HuH-7 (cell line): ENCODE results near the gene CENPP.

Source experiments
- DNase-seq: peaks from one replicate; pipeline ENCODE4 v3.0.0; 2011; ENCODE audit warnings: low spot score

The CENPP gene

DNA sequence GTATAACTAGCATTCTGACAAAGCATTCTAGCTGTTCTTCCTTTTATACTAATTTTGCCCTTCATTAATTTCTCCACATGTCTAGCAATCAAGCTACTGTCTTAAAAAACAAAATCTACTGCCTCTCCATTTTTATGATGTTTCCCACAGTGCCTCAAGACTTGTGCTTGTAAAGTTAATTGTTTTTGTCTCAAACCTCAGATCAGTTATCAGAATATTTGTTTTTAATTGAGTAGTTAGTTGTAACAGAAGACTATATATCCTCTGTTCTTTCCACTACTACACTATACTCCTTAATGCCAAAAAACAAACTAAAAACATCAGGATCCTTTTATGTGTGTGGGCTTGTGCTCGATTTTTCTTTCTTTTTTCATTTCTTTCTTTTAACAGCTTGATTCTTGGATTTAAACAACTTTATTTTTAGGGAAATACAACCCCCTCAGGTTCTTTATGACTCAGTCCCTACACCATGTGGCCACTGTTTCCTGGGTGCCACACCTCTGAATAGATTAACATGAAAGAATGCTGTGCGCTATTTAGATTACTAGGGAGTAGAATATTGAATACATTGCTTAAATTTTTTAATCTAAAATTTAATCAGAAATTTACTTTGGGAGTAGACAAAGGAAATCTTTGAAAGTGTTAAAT, 155.4 kb downstream of the CENPP start:
- no peak for DNase-seq

DNA sequence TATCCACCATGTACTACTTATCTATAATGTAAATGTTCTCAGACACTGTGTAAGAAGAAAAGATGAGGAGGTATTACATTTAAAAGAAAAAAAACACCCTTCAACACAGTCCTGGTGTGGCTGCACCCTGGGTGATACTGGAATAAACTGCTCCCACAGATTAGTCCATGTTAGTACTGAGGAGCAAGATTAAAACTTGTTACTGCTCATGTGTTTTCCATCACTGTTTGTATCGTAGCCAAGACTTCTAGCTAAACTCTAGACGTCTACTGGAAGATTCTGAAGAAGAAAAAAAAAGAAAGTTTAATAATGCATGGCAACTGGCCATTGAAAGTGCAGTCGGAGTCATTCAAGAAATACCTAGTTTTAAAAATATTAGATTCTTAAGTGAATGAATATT, 156.6 kb downstream of the CENPP start, which contains the start of gene ASPN:
Gene ASPN (minus strand): TSS at position 178 of the 400 bp plus-strand sequence.
- DNase-seq: no peak

DNA sequence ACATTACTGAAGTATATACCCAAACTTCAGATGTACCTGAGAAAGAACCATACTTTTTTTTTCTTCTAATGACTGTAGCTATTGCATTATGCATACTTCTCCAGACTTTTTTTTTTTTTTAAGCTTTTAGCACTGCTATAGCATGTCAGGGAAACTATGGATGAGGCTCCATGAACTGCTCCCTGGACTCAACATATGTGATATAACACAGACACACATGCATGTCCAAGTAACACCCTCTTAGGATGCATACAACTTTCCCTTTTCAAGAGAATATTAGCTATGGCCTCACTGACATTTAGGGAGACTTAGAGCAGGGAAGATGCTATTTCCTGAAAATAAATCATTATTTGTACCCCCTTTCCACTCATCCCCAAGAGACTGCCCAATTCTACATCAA, 157.1 kb downstream of the CENPP start:
- DNase-seq: no peak

DNA sequence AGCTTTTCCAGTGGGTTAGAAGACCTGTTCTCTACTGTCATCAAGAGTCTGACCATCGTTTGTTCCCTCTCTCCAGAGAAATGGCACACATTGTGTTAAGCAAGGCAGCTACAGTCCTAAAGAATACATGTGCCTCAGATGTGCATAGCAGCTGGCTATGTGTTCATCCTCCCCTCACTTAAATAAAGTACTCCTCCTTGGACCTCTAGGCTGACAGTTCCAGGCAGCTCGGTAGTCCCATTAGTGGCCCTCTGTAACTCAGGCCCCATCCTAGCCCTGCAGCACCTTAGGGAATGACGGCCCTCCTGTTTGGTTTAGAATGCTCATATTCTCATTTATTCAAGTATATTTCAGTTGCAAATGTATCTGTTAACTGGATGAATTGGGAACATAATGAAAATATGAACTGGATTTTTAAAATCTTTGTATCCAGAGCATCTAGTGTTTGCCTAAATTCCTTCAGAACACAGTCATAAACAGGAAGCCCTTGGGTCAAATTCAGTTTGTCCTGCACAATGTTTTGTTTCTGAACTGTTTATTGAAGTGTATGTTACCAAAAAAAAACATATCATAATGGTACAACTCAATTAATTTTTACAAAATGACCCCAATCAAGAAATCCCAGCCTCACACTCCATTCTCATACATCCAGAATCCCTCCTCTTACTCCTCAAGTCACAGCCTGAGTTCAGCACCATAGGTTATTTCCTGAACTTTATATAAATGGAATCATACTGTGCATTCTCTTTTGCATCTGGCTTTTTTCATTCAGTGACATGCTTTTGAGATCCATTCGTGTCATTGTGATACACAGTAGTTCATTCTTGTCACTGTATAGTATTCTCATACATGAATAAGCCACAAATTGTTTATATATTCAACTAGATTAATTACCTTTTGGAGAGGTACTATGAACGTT, 158.1 kb downstream of the CENPP start:
- DNase-seq: no peak

DNA sequence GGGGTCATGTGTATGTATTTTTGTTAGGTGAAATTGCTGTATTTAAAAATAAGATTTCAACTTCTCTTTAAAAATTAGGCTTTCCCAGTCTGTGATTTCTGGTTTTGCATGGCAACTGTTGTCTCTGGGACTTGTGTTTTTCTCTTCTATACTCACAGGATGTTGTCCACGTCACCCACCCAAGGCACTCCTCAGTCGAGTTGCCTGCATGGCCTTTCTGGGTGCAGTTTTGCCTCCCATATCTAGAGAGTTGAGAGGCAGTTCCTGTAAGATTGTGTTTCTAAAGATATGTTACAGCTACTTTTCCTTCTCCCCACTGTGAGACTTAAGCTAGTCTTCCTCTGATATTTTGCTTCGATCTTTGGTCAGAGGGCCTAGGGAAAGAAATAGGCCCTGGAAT, 158.8 kb downstream of the CENPP start:
- no peak for DNase-seq

DNA sequence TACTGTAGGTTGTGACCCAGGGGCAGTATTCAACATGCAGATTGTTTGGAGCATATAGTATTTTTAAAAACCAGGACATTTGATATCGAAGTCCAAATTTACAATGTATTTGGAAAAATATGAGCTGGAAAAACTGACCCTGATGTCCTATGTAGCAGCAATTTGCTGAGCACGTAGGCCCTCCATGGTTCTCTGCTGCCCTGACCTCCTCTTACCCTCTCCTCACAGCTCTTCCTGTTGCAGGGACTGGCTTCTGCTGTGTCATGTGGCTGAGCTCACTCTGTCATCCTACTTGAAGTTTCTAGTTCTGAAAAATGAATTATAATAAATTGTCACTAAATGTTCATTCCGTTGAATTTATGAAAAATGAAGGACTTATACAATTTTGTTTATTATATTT, 160.6 kb downstream of the CENPP start:
- no peak for DNase-seq

DNA sequence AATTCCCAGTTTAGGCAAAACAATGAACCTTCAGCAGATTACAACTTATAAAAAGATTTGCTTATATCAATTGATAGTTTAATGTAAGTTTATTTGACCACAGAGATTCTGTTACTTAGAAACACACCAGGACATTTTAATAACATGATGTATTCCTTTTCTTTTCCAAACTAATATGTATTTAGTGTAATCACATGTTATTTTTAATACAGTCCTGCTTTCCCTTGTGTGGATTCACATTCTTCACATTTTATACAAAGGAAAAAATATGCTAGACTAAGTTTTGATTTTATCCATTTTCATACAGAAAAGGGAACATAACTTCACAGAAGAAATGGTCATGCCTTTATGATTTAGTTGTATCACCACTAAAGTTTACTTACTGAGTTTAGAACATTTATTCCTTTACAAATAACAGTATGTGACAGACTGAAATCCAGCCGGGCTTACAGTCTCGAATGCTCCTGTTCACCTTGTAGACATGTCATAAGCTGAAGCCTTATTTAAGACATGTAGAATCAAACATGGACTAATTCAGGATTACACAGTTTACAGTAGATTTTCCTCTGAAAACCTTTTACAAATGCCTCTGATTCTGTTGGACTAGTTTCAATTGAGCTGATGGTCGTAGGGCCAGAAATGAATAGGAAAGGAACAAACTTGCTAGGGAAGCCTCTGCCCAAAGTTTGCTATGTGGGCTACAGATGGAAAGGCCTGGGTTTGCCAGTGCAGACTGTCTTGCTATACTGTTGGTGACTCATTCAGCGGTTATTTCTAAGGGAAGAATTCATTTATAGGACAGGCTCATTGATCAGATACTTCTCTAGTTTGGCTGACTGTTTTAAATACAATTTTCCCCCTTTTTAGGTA, 163.2 kb downstream of the CENPP start:
- no peak for DNase-seq

DNA sequence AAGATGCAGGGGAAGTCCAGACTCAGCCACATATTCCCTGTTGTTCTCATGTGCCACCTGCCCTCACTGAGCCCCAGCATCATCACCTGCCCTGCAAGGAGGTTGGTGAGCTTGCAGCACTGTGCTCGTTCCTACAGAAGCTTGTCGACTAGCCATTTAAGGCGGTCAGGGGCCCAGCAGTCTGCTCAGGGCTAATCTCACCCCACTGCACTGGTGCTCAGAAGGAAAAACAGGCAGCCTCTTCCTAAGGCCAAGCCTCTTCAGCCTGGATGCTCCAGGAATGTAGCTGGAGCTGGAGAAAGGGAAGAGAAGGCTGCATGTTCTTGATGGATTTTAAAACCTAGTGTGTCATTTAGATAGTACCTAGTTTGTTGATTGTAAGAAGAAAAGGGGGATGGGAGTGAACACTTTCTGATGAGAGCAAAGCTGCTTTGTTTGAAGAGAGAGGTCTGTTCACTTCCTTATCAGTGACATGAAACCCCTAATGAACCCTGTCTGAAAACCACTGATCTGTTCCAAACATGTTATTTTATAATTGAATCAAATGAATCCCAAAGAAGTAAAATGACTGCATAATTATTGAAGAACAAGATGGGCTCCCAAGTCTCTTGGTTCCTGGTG, 167.1 kb downstream of the CENPP start:
- DNase-seq: no peak

DNA sequence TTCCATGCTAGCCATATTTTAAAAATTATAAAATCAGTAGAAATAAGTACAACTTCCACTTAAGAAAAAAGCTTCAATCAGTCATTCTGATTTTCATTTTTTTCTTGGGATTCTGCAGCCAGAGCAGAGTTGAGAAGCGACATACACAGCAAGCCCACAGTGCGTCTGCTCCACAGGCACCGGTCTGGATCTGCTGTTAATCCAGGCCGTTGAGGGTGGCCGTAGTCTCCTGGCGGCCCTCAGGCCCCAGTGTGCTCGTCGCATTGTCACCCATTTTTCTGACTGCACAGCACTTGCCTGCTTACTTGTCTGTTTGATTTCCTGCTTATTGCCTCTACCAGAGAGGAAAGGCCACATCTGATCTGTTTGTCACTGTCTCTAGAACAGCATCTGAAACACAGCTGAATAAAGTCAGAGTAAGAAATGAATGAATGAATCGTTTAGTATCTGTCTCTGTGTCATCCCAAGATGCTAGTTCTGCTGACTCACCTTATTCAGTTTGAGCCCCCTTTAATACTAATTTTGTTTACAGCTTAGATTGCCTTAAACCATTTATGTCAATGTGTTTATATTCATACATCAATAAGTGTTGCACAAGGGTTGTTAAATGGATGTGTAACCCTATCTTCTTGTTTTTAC, 168.1 kb downstream of the CENPP start:
- no peak for DNase-seq

DNA sequence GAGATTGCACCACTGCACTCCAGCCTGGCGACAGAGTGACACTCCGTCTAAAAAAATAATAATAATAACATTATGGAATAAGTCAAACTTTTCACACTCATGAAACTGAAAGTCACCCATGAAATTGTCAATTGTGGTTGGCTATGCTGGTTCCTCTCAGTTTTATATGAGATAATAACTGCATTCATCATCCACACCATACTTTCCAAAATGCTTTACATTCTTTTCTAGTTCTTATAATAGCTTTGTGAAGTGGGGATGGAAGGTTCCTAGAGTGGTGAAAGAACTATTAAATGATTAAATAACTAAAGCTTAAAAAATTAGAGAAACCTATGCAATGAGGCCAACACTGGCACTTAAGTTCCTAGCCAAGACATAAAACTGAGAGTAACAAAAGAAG, 169.1 kb downstream of the CENPP start:
- no peak for DNase-seq

DNA sequence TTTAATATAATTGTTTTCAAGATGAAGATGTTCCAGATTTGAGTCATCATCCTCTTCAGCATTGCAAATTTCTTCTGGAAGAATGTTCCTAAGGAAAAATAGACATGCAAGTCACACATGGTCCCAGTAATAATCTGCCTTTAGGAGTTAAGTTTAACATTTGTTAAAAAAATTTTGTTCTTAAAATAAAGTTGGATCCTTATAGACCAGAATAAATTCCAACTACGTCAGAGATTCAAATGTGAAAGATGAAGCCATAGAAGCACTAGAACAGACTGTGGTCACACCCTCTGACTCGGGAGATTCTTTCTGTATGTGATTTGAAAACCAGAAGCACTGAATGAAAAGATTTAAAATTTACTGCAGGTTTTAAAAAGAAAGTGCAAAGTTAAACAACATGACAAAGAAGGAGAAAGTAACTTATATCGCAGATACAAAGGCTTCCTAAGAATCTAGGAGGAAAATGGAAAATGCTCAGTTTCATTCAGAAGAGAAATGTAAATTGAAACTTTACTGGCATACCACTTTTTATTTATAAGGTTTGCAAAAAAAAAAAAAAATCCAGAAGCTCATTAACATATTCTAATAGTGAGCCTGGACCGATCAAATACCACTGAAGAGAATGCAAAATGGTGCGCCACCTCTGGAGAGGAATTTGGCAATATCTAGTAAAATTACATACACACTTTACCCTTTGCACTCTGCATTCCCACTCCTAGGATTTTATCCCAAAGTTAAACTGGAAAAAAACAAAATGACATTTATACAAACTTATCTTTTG, 170.8 kb downstream of the CENPP start:
- DNase-seq: no peak

DNA sequence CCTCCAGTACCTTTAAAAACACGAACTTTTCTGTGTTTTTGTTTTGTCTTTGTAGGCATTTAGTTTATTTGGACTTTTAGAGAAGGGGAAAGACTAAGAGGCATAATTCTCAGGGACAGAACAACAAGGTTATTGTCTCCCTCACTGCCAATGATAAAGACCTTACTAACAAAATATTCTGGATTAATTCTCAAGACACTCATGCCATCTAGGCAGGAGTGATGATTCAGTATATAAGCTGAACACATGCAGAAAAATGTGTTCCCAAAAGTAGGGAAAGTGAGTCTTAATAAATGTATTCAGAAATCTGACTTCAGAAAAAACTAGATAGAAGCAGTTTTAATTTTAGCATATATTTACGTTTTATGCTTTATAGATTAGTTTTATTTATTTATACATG, 173.9 kb downstream of the CENPP start:
- DNase-seq: no peak

DNA sequence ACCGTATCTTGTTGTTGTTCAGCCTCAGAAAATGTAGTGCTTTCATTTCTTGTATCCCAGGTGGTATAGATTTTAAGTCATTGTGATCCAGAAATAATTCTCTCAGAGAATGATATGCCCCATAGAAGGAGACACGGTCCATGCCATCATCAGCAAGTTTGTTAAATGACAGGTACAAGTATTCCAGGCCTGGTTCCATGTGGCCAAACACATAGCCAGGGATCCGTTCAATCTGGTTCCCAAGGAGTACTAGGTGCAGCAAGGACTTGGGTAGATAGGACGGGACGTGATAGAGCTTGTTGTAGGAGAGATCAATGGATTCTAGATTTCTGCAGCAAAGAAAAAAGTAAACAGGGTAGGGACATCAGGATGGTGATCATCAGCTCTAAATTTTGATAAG, 175.0 kb downstream of the CENPP start:
- DNase-seq: no peak

DNA sequence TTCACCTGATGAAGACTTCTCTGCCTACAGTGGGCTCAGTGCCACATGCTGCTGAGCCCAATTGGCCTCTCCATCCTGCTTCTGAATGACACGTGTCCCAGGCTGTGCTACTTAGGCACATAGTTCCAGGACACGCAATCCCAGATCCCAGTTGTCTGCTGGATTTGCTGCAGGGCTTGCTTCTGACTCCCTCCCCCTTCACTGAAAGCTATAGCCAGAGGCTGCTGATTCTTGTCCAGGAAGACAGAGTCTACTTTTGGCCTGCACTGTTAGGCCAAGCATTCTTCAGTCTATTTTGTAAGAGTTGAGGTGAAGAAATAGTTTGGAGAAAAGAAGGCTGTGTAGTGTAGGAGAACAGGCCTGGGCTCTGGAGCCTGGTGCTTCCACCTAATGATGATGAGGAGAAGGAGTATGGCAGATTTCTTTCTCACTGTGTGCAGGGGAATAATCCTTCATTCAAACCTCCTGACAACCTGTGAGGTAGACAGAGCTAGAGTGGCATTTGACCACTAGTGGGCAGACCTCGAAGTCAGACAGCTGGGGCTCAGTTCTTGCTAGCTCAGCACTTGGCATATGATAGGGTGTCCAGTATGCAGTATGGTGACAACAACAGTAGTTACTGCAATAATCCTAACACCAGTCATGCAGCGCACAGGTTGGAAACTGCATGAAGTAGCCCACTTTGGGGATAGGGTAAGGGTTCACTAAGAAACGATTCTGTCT, 176.1 kb downstream of the CENPP start:
- peak; percentile 53 for DNase-seq

DNA sequence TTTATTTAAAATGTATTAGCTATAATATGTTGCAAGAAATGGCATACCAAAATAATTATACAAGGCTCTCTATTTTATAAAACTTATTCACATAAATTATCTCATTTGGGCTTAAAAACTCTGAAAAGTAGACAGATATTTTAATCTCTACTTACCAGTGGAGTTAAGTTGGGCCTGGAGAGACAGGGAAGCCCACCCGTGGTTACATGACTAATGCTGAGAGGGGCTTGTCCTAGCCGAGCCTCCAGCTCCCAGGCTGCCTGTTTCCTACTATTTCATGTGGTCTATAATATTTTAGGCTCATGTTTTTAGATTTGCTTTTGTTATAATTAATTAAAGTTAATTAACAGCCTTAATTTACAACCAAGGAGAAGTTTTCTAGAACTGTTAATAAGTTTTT, 177.4 kb downstream of the CENPP start:
- DNase-seq: no peak

DNA sequence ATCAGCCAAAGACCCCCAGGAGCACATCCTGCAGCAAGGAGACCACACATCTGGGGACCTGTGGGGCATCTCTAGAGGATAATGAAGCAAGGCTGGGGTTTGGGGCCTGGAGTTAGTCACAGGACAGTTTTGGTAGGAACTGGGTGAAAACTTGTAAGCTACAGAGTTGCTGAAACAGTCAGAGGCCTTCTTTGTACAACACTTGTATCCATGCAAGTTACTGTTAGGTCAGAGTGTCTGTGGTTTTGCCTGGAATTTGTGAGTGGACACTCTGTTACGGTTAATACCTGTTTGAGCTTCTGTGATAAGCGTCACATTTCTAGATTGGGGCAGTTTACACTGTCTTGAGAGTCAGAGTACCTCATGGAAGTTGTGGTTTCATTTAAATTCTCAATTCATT, 179.1 kb downstream of the CENPP start:
- no peak for DNase-seq

DNA sequence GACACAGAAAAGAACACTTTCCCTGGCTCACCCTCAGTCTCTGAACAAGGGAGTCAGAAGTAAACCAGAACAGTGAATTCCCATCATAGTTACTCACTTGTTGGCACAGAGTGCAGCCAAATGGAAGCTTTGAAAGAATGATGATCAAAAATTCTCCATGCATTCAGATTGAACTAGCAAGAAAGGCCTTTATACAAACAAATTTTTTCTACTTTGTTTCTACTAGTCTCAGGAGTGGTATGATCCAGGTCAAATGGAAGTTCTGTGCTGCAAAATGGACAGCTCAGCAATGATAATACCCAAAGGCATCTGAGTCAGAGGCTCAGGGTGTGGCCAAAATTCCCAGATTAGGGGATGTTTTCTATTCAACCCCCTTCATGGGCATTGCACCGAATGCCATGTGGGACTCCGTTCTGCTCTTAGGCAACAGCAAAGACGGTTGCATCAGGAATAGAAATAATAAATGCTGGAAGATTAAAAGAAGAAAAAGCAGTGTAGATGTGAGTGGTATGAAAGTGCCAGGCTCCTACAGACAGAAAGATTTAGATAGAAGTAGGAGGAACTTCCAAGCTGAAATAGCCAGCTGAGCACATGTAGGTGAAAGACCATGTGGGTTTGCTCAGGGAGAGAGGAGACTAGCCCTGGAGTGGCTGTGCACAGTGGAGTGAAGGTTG, 180.6 kb downstream of the CENPP start:
- no peak for DNase-seq

DNA sequence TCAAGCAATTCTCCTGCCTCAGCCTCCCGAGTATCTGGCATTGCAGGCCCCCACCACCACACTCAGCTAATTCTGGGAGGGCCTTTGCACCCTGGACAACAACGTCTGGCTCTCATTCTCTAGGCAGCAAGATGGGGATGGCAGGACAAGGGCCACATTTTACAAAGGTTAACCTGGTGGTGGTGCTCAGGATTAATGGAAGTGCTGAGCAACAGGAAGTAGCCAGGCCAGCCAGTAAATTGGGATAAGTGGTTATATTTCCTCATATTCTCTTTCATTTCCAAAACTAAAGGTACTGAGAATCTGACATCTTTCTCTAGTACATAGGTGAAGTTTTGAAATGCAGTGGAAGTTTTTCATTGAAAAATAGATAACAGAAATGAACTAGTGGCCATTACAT, 181.3 kb downstream of the CENPP start:
- DNase-seq: no peak

DNA sequence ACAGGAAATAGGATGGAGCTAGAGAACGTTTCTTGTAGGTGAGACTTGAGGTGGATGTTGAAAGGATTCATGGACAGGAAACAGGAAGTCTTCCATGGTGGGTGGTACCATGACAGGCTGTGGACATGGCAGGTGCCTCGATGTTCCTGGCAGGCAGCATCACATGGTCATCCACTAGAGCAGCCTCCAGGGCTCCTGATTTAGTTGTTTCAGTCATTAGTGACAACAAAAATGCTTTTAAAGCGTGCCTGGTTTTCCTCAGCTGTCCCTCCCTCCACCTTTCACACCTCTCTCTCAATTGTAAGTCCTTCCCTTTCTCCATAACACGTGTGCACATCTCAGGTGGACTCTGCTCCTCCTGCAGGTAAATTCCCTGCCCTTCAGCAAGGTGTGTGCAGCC, 181.7 kb downstream of the CENPP start:
- no peak for DNase-seq
